B cell (primary cell): Measurements from ENCODE around the gene MNAT1.

Experiments
- CTCF ChIP-seq: fragments of 200-600 bp; IDR thresholded peaks from one replicate; pipeline ENCODE4 v1.8.0; 2022; ENCODE audit warnings: antibody characterized with exemption, mild to moderate bottlenecking
- EZH2 ChIP-seq: IDR thresholded peaks from 2 replicates; pipeline ENCODE4 v1.6.1; 2012; ENCODE audit warnings: borderline replicate concordance, low read depth, mild to moderate bottlenecking, moderate library complexity, low read length; ENCODE audit not compliant: insufficient read depth, poor library complexity, severe bottlenecking

DNA sequence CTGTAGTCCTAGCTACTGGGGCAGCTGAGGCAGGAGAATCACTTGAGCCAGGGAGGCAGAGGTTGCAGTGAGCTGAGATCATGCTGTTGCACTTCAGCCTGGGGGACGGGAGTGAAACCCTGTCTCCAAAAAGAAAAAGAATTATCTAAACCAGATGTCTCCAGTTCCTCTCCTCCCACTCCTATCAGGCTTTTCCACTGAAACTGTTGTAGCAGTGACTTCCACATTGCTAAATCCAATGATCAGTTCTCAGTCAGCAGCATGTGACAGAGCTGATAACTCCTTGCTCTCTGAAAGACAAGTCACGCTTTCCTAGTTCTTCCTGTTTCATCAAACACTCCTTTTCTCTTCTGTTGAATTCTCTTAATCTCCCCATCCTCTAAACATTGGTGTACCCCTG lies 255.0 kb downstream of the MNAT1 start:
- TF ChIP-seq CTCF: no peak
- TF ChIP-seq EZH2: no peak
